Measurements from ENCODE around the gene GGT7.
"Not testable (repeated sequence)": the region's sequence is repeated elsewhere in the genome, so short reads cannot be mapped to it uniquely, and the experiment has no call there.

The GGT7 gene

GRCh38 chr20:34842143-34842542 is 30.5 kb downstream of the GGT7 start:
- Mint-ChIP-seq H3K36me3 (ENCODE audit: low read depth) (no peaks in the 10 kb centered on the region), H3K4me1 (ENCODE audit: low read depth) (no peaks in the 10 kb centered on the region)

GRCh38 chr20:34834459-34834893 is 38.2 kb downstream of the GGT7 start:
- H3K36me3 Mint-ChIP-seq (ENCODE audit: low read depth): no peaks in the 10 kb centered on the region
- no peak overlapping the region for H3K27ac Mint-ChIP-seq
- peak; percentile 37 for DNase-seq
- H3K27me3 Mint-ChIP-seq: peaks cover 8% of the 10 kb centered on the region
- H3K9me3 Mint-ChIP-seq: no peaks in the 10 kb centered on the region
- no peak overlapping the region for H3K4me3 Mint-ChIP-seq
- H3K4me1 Mint-ChIP-seq (ENCODE audit: low read depth): peaks cover 1% of the 10 kb centered on the region

More at GRCh38 chr20:34842143-34842542, 30.5 kb downstream of the GGT7 start:
- DNase-seq: no peak
- no peaks in the 10 kb centered on the region for H3K9me3 Mint-ChIP-seq
- H3K4me3 Mint-ChIP-seq: no peak overlapping the region
- H3K27ac Mint-ChIP-seq: no peak overlapping the region
- no peaks in the 10 kb centered on the region for H3K27me3 Mint-ChIP-seq

DNA sequence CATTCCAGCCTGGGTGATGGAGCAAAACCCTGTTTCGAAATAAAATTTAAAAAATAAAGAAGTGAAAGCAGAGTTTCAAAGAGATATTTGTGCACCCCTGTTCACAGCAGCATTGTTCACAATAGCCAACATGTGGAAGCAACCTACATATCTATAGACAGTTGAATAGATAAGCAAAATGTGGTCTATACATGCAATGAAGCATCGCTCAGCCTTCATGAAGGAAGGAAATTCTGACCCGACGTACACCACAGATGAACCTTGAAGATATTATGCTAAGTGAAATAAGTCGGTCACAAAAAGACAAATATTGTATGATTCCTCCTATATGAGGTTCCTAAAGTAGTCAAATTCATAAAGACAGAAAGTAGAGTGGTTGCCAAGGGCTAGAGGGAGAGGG is 40.7 kb downstream of the GGT7 start:
- Mint-ChIP-seq H3K4me1 (ENCODE audit: low read depth) (peaks cover 1% of the 10 kb centered on the region), H3K27me3 (peaks cover 8% of the 10 kb centered on the region), H3K4me3 (no peak overlapping the region), H3K9me3 (no peaks in the 10 kb centered on the region), H3K27ac (no peak overlapping the region), H3K36me3 (ENCODE audit: low read depth) (no peaks in the 10 kb centered on the region)
- no peak for DNase-seq

DNA sequence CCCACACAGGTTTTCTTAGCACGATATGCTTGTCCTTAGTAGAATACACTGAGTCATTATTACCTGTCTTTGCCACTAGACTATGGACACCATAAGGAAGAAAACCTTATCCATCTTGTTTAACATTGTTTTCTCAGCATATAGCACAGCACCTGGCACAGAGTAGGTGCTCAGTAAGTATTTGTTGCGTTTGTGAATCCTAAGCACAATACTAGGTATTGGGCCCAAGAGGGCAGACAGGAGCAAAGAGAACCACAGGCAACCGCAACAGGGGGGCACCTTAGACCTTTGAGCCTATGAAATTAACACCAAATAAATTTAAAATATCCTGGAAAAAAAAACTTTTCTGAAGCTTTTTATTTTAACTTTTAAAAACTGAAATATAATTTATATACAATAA is 43.5 kb downstream of the GGT7 start:
- peaks cover 4% of the 10 kb centered on the region for H3K27me3 Mint-ChIP-seq
- no peaks in the 10 kb centered on the region for H3K9me3 Mint-ChIP-seq
- peaks cover 13% of the 10 kb centered on the region for H3K4me1 Mint-ChIP-seq (ENCODE audit: low read depth)
- H3K36me3 Mint-ChIP-seq (ENCODE audit: low read depth): peaks cover 8% of the 10 kb centered on the region
- H3K27ac Mint-ChIP-seq: no peak overlapping the region
- no peak for DNase-seq
- no peak overlapping the region for H3K4me3 Mint-ChIP-seq

DNA sequence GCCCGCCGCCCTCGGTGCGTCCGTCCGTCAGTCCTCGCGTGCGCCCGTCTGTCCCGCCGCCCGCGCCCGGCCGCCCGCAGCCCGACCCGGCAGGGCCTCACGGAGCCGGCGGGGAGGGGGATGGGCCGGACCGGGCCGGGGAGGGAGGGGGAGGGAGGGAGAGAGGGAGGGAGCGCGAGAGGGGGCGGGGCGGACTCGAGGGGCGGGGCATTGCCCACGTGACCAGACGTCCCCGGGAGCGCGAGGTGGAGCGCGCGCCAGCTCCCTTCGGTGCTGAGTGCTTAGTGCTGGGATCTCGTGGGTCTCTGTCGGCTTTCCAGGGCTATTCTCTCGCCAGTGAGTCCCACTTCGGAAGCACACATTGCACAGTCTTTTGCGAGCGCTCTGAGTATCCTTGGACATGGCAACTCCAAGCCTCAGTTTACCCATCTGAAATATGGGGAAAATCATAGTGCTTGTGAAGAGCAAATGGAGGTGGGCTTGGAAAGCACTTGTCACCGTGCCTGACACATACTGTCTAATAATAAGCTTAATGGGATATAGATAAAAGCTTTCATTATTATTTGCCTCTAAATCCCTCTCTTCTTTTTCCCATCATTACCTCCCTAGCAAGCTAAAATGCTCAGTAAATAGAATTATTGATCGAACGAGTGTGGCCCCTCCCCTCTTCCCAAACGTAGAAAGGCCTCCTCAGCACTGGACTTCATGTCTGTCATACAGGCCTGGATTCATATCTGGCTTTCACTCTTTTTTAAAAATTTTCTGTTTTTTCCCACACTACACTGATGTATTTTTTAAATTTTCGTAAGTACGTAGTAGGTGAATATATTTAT is 46.9 kb downstream of the GGT7 start, which contains the start of gene NCOA6:
TSS of gene NCOA6 (minus strand) at position 122 of the 833 bp plus-strand sequence. CDS start 43,296 bp downstream, outside the sequence.
- no peaks in the 10 kb centered on the region for H3K27me3 Mint-ChIP-seq
- H3K4me3 Mint-ChIP-seq: peak within 1 kb of the TSS; percentile 96
- H3K9me3 Mint-ChIP-seq: no peaks in the 10 kb centered on the region
- peak within 1 kb of the TSS; percentile 96 for H3K27ac Mint-ChIP-seq
- peaks cover 14% of the 10 kb centered on the region for H3K36me3 Mint-ChIP-seq (ENCODE audit: low read depth)
- H3K4me1 Mint-ChIP-seq (ENCODE audit: low read depth): peaks cover 41% of the 10 kb centered on the region
- DNase-seq: peak; percentile 90

- Mint-ChIP-seq H3K27ac (peak overlapping the region; percentile 96), H3K36me3 (ENCODE audit: low read depth) (peaks cover 18% of the 10 kb centered on the region), H3K4me3 (peak overlapping the region; percentile 96), H3K9me3 (no peaks in the 10 kb centered on the region), H3K27me3 (no peaks in the 10 kb centered on the region), H3K4me1 (ENCODE audit: low read depth) (peaks cover 44% of the 10 kb centered on the region)
- DNase-seq: peak; percentile 79
Measured at GRCh38 chr20:34824806-34825529, 47.7 kb downstream of the GGT7 start.

DNA sequence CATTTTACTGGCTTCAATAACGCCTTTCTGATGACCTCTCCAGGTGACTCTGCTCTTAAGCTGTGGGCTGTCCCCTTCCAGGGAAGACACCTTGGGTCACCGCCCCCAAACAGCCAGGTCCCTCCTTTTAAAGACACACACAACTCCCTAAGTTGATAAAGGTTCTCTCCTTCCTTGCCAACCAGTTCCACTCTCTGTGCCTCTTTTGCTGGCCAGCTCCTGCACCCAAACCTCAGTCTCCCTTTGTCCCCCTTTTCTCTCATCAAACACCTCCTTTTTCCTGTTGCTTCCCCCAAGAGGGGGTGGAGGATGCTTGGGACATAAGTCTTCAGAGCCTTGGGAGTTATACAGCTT is 48.2 kb downstream of the GGT7 start:
- H3K27me3 Mint-ChIP-seq: no peaks in the 10 kb centered on the region
- peaks cover 49% of the 10 kb centered on the region for H3K4me1 Mint-ChIP-seq (ENCODE audit: low read depth)
- peak overlapping the region; percentile 96 for H3K4me3 Mint-ChIP-seq
- H3K9me3 Mint-ChIP-seq: no peaks in the 10 kb centered on the region
- H3K27ac Mint-ChIP-seq: peak overlapping the region; percentile 96
- peaks cover 18% of the 10 kb centered on the region for H3K36me3 Mint-ChIP-seq (ENCODE audit: low read depth)
- DNase-seq: peak; percentile 80

DNA sequence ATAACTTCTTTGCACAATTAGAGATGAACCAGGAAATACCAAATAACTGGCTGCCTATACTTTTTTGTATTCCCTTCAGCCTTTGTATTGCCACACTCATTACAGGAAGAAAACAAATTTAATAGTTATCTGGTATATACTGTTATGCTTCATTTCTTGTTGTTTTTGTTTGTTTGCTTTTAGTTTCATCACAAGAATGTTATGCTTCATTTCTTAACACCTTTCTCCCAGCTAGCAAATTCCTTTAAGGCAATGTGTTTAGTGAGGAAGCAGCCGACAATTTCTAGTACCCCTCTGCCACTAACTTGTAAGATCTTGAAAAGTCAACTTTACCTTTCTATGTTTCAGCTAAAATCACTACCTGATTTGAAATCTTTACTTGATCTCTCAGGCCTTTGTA is 48.6 kb downstream of the GGT7 start:
- Mint-ChIP-seq H3K9me3 (no peaks in the 10 kb centered on the region), H3K4me1 (ENCODE audit: low read depth) (peaks cover 53% of the 10 kb centered on the region), H3K36me3 (ENCODE audit: low read depth) (peaks cover 18% of the 10 kb centered on the region), H3K27me3 (no peaks in the 10 kb centered on the region), H3K27ac (peak overlapping the region; percentile 96), H3K4me3 (peak overlapping the region; percentile 96)
- DNase-seq: no peak

GRCh38 chr20:34820805-34821578 is 51.7 kb downstream of the GGT7 start:
- H3K4me1 Mint-ChIP-seq (ENCODE audit: low read depth): peaks cover 67% of the 10 kb centered on the region
- peaks cover 18% of the 10 kb centered on the region for H3K36me3 Mint-ChIP-seq (ENCODE audit: low read depth)
- no peak overlapping the region for H3K4me3 Mint-ChIP-seq
- no peak overlapping the region for H3K27ac Mint-ChIP-seq
- no peaks in the 10 kb centered on the region for H3K27me3 Mint-ChIP-seq
- no peaks in the 10 kb centered on the region for H3K9me3 Mint-ChIP-seq
- DNase-seq: no peak

DNA sequence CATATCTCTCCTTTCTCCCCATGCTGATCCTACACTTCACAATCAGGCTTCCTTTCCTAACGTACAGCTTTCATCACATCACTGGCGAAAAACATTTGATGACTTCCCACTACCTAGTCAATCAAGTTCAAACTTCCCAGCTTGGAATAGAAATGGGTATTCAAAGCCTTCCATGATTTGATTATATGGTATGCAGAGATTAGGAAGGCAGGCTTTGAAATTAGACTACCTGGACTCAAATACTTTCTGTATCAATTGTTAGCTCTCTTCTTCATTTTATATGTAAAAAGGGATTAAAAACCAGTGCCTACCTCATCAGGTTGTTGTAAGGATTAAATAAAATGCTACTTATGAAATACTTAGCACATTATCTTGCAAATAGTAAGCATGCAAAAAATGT is 54.9 kb downstream of the GGT7 start:
- no peak overlapping the region for H3K27ac Mint-ChIP-seq
- peaks cover 5% of the 10 kb centered on the region for H3K36me3 Mint-ChIP-seq (ENCODE audit: low read depth)
- DNase-seq: no peak
- no peaks in the 10 kb centered on the region for H3K27me3 Mint-ChIP-seq
- H3K4me3 Mint-ChIP-seq: no peak overlapping the region
- peaks cover 57% of the 10 kb centered on the region for H3K4me1 Mint-ChIP-seq (ENCODE audit: low read depth)
- no peaks in the 10 kb centered on the region for H3K9me3 Mint-ChIP-seq

DNA sequence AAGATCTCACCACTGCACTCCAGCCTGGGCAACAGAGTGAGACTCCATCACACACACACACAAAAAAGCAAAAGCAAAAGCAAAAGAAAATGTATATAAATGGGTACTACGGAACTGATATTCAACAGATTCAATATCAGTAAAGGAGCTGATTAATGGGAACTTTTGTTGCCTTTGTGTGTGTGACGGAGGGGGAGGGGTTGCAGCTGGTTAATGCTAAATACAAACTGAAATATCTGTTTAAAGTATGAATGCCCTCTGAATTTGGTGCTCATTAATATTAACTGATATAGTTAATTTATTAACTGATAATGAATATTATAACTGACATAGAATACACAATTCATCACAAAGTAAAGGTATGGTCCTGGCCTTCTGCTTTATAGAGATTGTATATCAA is 55.6 kb downstream of the GGT7 start:
- Mint-ChIP-seq H3K36me3 (ENCODE audit: low read depth) (peaks cover 5% of the 10 kb centered on the region), H3K4me3 (no peak overlapping the region), H3K27me3 (no peaks in the 10 kb centered on the region), H3K27ac (no peak overlapping the region), H3K4me1 (ENCODE audit: low read depth) (peaks cover 50% of the 10 kb centered on the region), H3K9me3 (no peaks in the 10 kb centered on the region)
- no peak for DNase-seq

DNA sequence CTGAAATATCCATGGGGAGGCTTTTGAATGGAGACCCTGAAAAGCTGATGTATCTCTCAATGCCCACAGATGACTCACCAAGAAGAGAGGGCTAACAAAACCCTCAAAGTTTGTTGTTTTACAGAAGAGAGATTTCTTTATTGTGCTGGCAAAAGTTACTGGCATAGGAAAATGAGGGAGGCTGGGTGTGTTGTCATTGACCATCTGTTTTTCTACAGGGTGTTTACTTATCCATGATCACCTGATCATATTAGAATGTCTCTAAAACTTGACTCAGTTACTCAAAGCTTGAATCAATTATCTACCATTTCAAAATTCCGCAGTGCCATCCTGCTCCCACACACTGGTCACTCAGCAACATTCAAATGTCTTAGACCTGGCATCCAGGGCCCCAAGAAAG is 57.0 kb downstream of the GGT7 start:
- Mint-ChIP-seq H3K4me3 (no peak overlapping the region), H3K27ac (no peak overlapping the region), H3K27me3 (no peaks in the 10 kb centered on the region), H3K36me3 (ENCODE audit: low read depth) (peaks cover 4% of the 10 kb centered on the region), H3K9me3 (no peaks in the 10 kb centered on the region), H3K4me1 (ENCODE audit: low read depth) (peaks cover 40% of the 10 kb centered on the region)
- no peak for DNase-seq

DNA sequence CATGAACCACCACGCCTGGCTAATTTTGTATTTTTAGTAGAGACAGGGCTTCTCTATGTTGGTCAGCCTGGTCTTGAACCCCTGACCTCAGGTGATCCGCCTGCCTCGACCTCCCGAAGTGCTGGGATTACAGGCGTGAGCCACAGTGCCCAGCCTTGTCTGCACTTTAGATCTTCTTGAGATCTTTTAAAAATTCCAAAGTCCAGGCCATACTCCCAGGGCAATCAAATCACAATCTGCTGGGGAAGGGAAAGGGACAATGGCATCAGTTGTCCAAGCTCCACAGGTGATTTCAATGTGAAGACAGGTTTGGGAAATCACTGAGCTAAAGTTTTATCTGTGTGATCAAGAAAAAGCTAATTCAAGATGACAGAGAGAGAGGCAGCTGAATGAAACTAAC is 64.1 kb downstream of the GGT7 start:
- H3K4me1 Mint-ChIP-seq (ENCODE audit: low read depth): peaks cover 14% of the 10 kb centered on the region
- peaks cover 6% of the 10 kb centered on the region for H3K36me3 Mint-ChIP-seq (ENCODE audit: low read depth)
- DNase-seq: no peak
- no peak overlapping the region for H3K27ac Mint-ChIP-seq
- no peaks in the 10 kb centered on the region for H3K27me3 Mint-ChIP-seq
- no peaks in the 10 kb centered on the region for H3K9me3 Mint-ChIP-seq
- H3K4me3 Mint-ChIP-seq: no peak overlapping the region

- not testable (repeated sequence) for DNase-seq, H3K27ac Mint-ChIP-seq, H3K9me3 Mint-ChIP-seq, H3K27me3 Mint-ChIP-seq, H3K4me3 Mint-ChIP-seq
- Mint-ChIP-seq H3K36me3 (ENCODE audit: low read depth) (peaks cover 11% of the 10 kb centered on the region), H3K4me1 (ENCODE audit: low read depth) (peaks cover 14% of the 10 kb centered on the region)
Measured at GRCh38 chr20:34807944-34808465, 64.7 kb downstream of the GGT7 start.

All from activated T-cell treated with anti-CD3 and anti-CD28 coated beads, Interleukin-2, amount 50 U/mL, for 24 hours (primary cell).